ENCODE data around the gene CTSE. TPM values are rescaled to one million over a fixed set of nuclear protein-coding genes. Genes with fewer than 3 reads are reported as not detected.

CTSE gene
- total RNA-seq, 2 experiments from 2014 or later = not detected

DNA sequence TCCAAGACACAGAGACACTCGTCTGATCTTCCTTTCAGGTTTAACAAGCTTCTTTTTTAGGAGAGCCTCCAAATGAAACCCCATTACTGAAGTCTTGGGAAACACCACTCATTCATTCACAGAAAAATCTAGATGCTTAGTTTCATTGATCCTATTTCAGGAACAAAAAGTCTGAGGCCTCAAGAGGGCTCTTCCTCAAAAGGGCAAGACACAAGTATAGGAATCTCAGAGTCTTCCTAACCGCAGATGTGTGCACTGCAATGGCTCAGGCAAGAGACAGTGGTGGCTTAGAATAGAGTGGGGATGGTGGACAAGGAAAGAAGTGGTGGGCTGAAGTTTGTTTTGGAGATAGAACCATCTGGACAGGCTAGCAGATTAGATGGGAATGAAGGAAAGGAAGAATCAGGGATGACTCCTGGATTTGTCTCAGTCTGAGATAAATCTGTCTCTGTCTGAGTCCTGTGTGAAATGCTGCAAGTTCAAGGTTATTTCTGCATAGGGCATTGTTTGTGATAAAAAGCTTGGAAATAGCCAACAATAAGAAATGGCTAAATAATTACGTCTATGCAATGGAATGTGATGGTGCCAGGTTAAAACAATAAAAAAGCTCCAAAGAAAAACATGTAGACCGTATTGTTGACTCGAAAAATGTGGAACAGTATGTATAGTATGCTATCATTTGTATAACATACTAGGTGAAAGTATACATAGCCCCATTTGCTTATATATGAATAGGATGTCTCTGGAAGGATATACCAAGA is 8.9 kb upstream of the CTSE start:
- no peak overlapping the region for H3K27ac ChIP-seq (ENCODE audit: low read depth in 1 of 2, low read length in 2 of 2)
- no peak overlapping the region for H3K4me3 Mint-ChIP-seq

DNA sequence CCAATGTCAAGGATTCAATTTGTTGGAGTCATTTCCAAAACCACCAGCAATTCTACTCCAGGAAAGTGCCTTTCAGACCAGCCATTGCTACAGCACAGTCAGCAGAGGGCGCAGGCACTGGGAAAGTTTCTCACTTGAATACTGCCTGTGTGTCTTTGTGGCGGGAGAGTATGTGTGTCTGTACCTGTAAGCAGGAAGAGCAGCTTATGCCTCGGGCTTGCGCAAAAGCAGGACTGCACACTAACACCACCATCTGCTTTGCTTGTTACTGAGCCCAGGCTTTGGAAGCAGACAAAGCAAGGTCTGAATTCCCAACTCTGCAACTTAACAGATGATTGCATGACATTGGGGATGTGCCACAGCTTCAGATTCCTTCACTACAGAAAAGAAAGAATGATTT is 7.0 kb upstream of the CTSE start:
- H3K4me1 ChIP-seq (ENCODE audit: insufficient read depth, low read length) = peaks cover 6% of the 10 kb centered on the region
- H3K4me3 ChIP-seq (ENCODE audit: low read length) = no peak overlapping the region
- Mint-ChIP-seq H3K27ac (no peak overlapping the region), H3K4me3 (no peak overlapping the region), H3K27me3 (peaks cover 11% of the 10 kb centered on the region), H3K4me1 (ENCODE audit: low read depth) (peaks cover 19% of the 10 kb centered on the region), H3K36me3 (ENCODE audit: low read depth) (no peaks in the 10 kb centered on the region), H3K9me3 (no peaks in the 10 kb centered on the region)
- ATAC-seq (ENCODE audit: poor library complexity) (peak; percentile 79), DNase-seq (peak; percentile 42 to 80 (median 58))
- no peaks in the 10 kb centered on the region for H3K36me3 ChIP-seq (ENCODE audit: insufficient read depth, low read length)
- ChIA-PET CTCF (interaction anchor here (0.6 to 2.0 kb wide), 5 partner anchors 13 to 77 kb away, joined by 3 to 13 read pairs (median 4); no protein-coding TSS in a partner anchor), POLR2A (interaction anchor here (0.6 to 2.2 kb wide), 3 partner anchors 8 to 75 kb away, joined by 3 to 10 read pairs (median 3); no protein-coding TSS in a partner anchor)
- H3K27ac ChIP-seq (ENCODE audit: low read depth in 1 of 2, low read length in 2 of 2) = no peak overlapping the region
- intact Hi-C loops (cut with DNase I, micrococcal nuclease) = loop anchor here (1.0 kb wide), 1 partner anchor 76 kb away; no protein-coding TSS in a partner anchor
- H3K27me3 ChIP-seq (ENCODE audit: control insufficient read depth in 1 of 2, insufficient read depth in 2 of 2, low read length in 2 of 2) = no peaks in the 10 kb centered on the region
- no peaks in the 10 kb centered on the region for H3K9me3 ChIP-seq (ENCODE audit: control insufficient read depth in 1 of 2, insufficient read depth in 1 of 2, low read length in 2 of 2)
- TF ChIP-seq, protein P1, sequence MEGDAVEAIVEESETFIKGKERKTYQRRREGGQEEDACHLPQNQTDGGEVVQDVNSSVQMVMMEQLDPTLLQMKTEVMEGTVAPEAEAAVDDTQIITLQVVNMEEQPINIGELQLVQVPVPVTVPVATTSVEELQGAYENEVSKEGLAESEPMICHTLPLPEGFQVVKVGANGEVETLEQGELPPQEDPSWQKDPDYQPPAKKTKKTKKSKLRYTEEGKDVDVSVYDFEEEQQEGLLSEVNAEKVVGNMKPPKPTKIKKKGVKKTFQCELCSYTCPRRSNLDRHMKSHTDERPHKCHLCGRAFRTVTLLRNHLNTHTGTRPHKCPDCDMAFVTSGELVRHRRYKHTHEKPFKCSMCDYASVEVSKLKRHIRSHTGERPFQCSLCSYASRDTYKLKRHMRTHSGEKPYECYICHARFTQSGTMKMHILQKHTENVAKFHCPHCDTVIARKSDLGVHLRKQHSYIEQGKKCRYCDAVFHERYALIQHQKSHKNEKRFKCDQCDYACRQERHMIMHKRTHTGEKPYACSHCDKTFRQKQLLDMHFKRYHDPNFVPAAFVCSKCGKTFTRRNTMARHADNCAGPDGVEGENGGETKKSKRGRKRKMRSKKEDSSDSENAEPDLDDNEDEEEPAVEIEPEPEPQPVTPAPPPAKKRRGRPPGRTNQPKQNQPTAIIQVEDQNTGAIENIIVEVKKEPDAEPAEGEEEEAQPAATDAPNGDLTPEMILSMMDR (IDR thresholded peaks at IDR 0.05) = peak; percentile 82

More for the DNA sequence above, 8.9 kb upstream of the CTSE start:
- no peaks in the 10 kb centered on the region for H3K9me3 ChIP-seq (ENCODE audit: control insufficient read depth in 1 of 2, insufficient read depth in 1 of 2, low read length in 2 of 2)
- Mint-ChIP-seq H3K9me3 (no peaks in the 10 kb centered on the region), H3K4me1 (ENCODE audit: low read depth) (peaks cover 19% of the 10 kb centered on the region), H3K27me3 (peaks cover 11% of the 10 kb centered on the region), H3K27ac (no peak overlapping the region), H3K36me3 (ENCODE audit: low read depth) (no peaks in the 10 kb centered on the region)
- H3K4me3 ChIP-seq (ENCODE audit: low read length) = no peak overlapping the region
- intact Hi-C loops (cut with DNase I, micrococcal nuclease) = no loop called here
- CTCF ChIA-PET = no interaction called here
- no peaks in the 10 kb centered on the region for H3K27me3 ChIP-seq (ENCODE audit: control insufficient read depth in 1 of 2, insufficient read depth in 2 of 2, low read length in 2 of 2)
- no peaks in the 10 kb centered on the region for H3K36me3 ChIP-seq (ENCODE audit: insufficient read depth, low read length)
- POLR2A ChIA-PET = no interaction called here
- TF ChIP-seq, protein P1 (IDR thresholded peaks at IDR 0.05) = no peak
- ATAC-seq (ENCODE audit: poor library complexity) (no peak), DNase-seq (no peak)
- H3K4me1 ChIP-seq (ENCODE audit: insufficient read depth, low read length) = peaks cover 6% of the 10 kb centered on the region

- TF ChIP-seq, protein P1 (IDR thresholded peaks at IDR 0.05) = no peak
- H3K36me3 Mint-ChIP-seq (ENCODE audit: low read depth) = no peaks in the 10 kb centered on the region
Observed at GRCh38 chr1:206030191-206030590, 6.5 kb upstream of the CTSE start.

More at GRCh38 chr1:206030191-206030590, 6.5 kb upstream of the CTSE start:
- H3K27ac ChIP-seq (ENCODE audit: low read depth in 1 of 2, low read length in 2 of 2) = no peak overlapping the region
- H3K9me3 Mint-ChIP-seq = no peaks in the 10 kb centered on the region
- intact Hi-C loops (cut with DNase I, micrococcal nuclease) = loop anchor here (1.0 kb wide), 1 partner anchor 76 kb away; no protein-coding TSS in a partner anchor
- ChIA-PET POLR2A (interaction anchor here (1.0 to 2.2 kb wide), 2 partner anchors 9 to 76 kb away, joined by 3 to 10 read pairs; no protein-coding TSS in a partner anchor), CTCF (interaction anchor here (1.4 to 2.0 kb wide), 3 partner anchors 14 to 75 kb away, joined by 4 to 13 read pairs (median 7); no protein-coding TSS in a partner anchor)
- no peaks in the 10 kb centered on the region for H3K36me3 ChIP-seq (ENCODE audit: insufficient read depth, low read length)
- no peak overlapping the region for H3K4me3 ChIP-seq (ENCODE audit: low read length)
- no peaks in the 10 kb centered on the region for H3K9me3 ChIP-seq (ENCODE audit: control insufficient read depth in 1 of 2, insufficient read depth in 1 of 2, low read length in 2 of 2)
- peaks cover 17% of the 10 kb centered on the region for H3K4me1 Mint-ChIP-seq (ENCODE audit: low read depth)
- ATAC-seq (ENCODE audit: poor library complexity) (no peak), DNase-seq (no peak)
- H3K4me1 ChIP-seq (ENCODE audit: insufficient read depth, low read length) = peaks cover 6% of the 10 kb centered on the region
- no peak overlapping the region for H3K4me3 Mint-ChIP-seq
- no peaks in the 10 kb centered on the region for H3K27me3 ChIP-seq (ENCODE audit: control insufficient read depth in 1 of 2, insufficient read depth in 2 of 2, low read length in 2 of 2)
- peaks cover 11% of the 10 kb centered on the region for H3K27me3 Mint-ChIP-seq
- no peak overlapping the region for H3K27ac Mint-ChIP-seq
